GM19324 (cell line): Measurements from ENCODE around the gene MACROD2.

Experiments used
- ATAC-seq: cut with Tn5 transposase; IDR thresholded peaks from one replicate; pipeline ENCODE4 v1.9.1; 2021; ENCODE audit warnings: mild to moderate bottlenecking, moderate library complexity; ENCODE audit not compliant: unreplicated experiment, low FRiP score

The MACROD2 gene

DNA sequence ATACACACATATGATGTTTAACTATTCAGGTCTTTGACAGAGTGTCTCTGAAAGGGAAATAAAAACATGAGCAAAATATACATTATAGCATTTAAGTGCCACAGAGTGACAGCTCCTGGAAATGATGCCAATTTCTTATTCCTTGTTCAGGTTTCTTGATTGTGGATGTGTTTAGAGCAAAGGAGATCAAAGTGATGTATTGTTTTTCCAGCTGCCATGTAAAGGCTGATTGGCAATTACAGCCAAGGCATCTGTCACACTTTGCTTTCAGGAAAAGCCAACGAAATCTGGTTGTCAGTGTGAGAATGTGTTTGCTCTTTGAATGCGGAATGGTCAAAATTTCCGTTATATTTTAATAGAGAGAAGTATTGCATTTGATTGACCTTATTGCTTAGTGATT, 689.9 kb downstream of the MACROD2 start:
- no peak for ATAC-seq

DNA sequence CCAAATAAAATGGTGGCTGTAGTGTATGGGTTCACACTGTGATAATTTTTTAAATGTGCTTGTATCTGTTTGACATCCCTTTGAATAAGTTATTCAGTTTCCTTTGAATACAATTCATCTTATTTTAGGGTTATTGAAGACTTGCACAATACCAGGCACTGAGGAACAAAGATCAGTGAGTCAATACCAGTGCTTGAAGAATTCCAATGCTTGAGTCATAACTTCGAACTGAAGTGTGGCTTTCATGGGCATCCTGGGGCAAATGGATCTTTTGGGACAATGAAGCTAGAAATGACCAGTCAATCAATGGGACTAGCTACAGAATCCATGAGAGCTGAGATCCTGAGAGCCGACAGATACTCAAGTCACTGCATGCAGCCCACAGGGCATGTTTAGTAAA, 692.0 kb downstream of the MACROD2 start:
- ATAC-seq = no peak

DNA sequence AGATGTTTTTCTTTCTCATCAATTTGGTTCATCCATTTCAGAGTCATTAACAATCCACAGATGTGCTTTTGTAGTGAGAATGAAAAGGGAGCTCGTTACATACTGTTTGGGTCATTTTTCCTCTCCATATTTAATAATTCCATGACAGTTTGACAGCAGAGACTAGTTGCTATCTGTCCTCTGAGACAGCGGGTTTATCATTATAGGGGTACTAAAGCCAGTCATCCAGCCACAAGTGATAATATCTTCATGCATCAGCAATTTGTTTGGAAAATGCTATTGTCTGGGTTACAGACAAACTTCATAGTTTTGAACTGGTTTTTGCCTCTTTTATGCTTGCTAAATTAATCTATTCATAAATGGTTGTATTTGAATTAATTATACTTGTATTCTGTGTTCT, 692.7 kb downstream of the MACROD2 start:
- ATAC-seq = no peak

DNA sequence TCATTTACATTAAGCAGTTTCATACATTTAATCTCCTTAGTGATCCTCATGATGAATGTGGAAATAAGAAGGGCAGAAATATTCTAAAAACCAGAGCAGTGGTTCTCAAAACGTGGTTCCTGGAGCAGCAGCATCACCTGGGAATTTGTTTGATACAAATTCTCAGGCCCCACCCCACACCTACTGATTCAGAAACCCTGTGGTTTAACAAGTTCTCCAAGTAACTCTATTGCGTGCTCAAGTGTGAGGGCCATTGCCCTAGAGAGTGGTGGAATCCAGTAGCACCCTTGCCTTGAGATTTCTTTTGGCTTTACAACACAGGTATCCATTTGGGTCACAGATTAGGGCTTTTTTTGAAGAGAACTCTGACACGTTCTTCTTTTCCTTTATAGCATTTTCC, 696.7 kb downstream of the MACROD2 start:
- peak; percentile 49 for ATAC-seq

DNA sequence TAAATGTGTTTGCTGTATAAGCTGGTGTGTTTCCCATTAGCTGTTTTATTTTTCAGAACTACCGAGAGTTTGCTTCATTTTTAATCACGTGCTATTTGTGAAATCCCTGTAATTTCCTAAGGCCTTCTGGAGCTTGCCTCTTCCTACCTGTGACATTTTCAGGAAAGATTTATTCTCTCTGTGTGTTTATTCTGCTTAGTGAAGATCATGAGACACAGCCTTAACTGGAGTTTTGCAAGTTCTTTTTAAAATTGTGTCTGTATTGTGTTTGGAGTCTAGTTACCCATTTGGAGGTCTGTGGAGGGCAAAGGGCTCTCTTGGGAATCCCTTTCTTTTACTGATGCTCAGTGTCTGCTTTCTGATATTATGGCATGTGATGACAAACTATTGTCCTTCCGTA, 701.2 kb downstream of the MACROD2 start:
- no peak for ATAC-seq

DNA sequence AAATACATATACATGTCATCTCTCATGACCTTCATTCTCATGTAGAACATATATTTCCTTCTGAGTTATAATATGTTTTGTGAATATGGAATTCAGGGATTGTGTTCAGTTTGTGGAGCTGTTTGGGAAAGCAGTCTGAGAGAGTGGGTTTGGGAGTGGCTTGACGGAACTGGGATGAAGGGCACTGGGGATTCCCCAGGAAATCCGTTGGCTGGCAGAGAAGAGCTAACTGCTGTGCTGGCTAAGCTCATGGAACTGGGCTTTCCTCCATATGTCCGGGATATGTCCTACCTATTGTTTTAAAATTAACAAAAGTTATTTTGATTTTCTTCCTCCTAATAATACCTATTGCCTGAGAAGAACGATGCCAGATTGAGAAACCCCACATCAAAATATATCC, 701.6 kb downstream of the MACROD2 start:
- no peak for ATAC-seq

DNA sequence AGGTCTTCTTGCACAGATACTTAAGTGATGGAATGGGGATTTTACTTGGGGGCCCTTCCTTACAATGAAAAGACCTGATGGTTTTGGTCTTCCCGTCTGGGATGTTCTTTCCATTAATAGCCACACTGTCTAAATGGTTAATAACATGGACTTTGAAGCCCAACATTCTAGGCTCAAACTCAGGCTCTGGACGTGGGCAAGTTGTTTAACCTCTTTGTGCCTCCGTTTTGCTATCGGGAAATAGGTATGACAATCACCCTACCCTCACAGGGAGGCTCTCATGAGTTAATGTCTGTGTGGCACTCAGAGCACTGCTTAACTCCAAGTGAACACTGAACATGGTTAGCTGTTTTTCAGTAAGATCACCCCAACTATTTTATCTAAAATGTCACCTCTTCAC, 702.8 kb downstream of the MACROD2 start:
- no peak for ATAC-seq

DNA sequence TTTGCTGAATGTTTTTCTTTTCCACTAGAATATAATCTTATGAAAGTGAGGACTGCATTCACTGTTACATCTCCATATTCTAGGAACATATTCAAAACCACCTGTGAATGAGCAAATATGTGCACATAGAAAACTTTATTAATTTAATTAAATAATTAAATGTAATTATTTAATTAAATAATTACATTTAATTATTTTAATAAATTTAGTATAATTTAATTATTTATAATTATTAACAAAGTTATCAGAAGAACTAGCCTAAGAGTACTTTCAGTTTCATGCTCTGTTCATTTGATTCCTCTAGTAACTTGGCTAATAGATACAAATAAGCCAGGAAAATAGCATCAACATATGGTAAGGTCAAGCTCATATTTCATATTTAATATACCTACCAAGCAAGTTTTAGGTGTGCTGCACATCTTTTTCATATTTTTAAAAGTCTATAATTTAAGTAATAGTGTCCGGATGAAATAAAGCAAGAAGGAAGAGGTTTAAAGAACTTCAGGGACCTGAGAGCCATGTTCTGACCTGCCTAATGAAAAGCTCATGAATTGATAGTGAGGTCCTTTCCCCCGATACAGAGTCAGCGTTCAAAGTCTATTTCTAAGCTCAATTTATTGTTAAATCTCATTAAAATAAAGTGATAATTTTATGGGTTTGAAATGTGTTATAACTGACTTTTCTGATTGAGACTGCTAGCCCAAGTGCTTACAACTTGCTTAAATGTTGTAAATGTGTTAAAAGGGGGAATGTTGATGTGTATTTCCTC, 703.5 kb downstream of the MACROD2 start:
- no peak for ATAC-seq

DNA sequence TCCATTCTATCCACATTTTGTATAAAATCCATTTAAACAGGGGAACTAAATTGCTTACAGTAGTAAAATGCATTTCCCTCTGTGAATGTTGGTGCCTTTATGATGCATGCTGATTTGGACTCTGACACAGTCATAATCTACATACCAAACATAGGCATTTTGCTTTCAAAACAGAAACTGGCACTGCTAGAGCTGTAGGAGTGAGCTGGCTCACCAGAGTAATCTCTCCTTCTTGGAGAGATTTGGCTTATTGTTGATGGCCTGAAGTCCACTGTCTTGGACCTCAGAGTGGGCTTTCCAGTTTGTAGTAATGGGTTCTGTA, 705.3 kb downstream of the MACROD2 start:
- ATAC-seq = peak; percentile 69

DNA sequence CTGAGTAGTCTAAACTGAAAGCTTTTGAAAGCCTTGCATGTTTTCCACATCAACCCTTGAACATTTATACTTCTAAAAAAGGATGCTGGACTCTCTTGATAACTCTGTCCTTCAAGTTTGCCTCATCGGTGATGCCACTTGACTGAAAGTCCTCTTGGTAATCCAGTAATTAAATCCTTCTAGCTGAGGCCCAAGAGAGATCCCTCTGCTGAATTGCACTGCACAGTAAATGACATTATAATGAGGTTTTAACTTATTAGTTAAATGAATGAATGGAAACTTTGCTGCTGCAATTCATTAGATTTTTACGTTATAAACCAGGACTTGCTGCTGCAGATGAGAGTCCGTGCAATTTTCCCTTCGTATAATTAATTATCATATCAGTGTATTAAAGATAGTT, 706.0 kb downstream of the MACROD2 start:
- no peak for ATAC-seq

DNA sequence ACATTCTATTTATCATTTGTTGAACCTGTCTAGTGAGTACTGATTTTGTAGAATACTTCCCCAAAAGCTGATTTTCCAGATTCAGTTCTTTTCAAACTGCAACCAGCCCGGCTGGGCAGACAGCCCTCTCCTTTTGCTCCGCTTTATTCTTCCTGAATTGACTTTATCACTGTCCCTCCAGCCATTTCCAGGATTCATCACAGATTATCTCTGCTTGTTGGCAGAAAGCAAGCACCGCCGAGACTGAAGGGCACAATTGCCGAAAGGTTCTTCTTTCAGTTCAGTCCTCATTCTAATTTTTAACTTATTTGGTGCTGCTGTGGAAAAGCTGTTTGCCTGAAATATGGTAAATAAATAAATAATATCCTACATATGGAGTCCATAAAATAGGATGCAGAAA, 711.2 kb downstream of the MACROD2 start:
- no peak for ATAC-seq

DNA sequence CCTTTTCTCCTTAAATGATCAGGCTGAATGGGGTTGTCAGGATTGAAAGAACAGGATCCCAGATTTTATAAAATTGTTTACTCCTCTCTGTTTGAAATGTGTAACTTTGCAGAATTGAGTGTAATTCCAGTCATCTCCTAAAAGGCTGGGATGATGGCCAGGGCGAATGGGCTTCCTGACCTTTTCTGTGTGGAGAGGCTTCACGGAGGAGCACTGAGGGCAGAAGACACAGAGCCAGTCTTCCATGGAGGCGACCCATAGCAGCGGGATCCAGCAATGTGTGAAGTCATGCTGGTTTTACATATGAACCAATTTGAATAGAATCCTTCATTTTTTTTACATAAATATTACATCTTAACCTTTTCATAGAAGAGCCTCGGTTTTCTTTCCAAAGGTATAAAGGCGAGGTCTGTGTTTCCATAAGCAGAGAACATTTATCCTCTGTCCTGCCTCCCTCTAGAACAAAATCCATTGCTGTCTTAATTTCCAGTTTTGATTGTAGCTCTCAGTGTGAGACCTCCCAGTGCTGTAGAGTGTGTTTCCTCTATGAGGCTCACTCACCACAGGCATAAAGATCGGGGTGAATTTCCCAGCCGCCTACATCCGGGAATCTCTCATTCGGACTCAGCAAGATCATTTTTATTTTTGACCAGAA, 711.8 kb downstream of the MACROD2 start:
- no peak for ATAC-seq

DNA sequence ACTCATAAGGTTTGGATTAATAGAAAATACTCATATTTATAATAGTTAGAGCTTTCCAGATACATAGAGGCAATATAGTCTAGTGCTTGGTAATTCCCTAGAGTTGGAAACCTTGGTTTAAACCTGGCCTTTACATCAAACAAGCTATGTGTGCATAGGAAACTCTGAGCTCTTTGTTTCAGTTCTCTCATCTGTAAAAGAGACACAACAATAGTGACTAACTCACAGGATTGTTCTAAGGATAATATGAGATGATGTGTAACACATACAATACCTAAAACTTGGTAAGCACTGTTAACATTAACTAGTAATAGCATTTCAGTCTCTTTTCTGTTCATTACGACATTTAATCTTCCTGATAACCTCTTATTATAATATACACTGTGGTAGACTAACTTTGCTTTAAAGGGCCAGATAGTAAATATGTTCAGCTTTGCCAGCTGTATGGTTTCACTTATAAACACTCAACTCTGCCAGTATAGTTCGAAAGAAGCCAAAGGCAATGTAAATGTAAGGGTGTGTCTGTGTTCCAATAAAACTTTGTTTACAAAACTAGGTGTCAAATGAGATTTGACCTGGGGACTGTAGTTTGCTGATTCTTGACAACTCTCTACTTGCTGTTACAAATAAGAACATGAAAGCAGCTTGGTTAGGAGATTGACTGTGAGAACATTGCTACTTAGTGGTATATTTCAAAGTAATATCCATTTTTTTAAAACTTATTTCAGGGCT, 712.7 kb downstream of the MACROD2 start:
- ATAC-seq = no peak

DNA sequence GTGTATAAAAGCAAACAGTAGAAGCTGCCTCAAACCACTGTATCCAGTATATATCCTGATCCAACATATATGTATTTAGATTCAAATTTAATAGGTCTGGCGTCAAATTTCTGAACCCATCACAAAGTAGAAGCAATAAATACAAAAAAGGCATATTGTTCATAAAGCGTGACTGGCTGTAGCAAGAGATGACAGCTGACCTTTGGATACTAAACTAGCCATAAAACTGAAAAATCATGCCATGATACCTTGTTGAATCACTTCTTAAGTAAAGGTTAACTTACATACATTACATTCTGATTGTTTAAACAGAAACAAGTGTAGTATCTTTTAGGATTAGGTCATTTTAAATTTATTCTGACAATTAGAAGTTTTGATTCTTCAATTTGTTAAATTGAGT, 714.1 kb downstream of the MACROD2 start:
- no peak for ATAC-seq

DNA sequence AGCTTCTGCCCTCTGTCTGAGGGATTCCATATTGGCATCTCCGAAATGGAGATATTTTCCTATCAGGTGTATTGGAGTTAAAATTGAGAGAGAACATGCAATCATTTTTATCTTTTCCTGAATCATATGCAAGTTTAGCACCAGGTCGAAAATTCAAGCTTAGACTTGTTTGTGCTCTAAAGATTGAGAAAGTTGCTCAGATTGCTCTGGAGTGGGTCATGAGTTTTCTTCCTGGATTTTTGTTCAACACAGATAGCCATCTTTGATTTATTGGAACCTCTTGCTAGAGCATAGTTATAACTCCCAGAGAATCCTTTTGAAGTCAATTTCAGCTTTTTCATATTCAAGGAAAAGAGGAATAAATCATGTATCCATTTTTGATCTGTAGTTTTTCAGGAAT, 715.6 kb downstream of the MACROD2 start:
- ATAC-seq = no peak

DNA sequence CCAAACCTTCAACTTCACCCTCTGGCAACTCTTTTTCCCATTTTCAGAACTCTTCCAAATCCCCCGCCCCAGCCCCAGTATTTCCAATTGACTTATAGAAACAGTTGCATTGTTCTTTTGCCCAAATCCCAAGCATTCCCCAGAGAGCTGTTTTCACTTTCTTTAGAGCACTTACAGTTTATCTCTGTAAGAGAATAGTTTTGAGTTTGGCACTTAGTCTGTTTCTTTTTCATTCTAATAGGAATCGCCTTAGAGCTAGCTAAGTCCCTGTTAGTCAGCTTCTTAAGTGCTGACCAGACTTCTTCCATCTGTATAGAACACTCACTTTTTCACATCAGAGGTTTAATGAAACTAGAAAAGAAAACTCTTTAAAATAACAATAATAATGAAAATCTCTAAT, 716.3 kb downstream of the MACROD2 start:
- ATAC-seq = no peak

DNA sequence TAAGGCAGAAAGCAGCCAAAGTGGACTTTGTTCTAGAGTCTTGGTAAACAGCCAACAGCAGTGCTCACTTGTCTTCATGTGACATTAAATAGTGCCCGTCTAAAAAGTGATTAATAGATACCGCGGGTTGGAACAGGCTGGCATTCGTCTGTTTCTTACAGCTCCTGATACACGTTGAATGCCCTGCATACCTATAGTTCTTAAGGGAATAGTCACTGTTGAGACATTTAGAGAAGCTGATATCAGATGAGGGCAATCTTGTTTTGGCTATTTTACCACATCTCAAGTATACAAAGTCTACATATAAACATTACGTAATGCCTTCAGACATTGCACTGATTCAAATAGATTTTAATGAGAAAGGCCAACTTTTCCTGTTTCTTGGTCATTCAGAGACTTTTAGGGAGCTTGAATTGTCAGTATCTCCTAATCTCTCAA, 717.0 kb downstream of the MACROD2 start:
- no peak for ATAC-seq

DNA sequence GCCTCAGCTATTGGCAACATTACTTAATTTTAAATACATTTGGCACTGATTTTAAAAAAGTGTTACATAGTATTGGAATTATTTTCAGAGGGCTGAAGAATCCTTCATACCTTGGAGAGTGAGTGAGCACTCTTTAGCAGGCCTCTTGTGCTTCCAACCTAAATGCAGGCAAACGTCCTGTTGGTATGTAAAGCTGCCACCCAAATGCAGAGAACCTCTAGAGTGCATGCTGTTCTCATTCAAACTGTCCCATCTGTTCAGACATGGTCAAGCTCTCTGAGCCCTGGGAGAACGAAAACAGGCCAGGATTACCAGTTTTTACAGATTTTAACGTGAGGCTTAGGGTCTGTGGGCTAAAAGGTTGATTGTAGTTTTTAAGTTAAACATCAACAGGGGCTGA, 720.1 kb downstream of the MACROD2 start:
- ATAC-seq = no peak

DNA sequence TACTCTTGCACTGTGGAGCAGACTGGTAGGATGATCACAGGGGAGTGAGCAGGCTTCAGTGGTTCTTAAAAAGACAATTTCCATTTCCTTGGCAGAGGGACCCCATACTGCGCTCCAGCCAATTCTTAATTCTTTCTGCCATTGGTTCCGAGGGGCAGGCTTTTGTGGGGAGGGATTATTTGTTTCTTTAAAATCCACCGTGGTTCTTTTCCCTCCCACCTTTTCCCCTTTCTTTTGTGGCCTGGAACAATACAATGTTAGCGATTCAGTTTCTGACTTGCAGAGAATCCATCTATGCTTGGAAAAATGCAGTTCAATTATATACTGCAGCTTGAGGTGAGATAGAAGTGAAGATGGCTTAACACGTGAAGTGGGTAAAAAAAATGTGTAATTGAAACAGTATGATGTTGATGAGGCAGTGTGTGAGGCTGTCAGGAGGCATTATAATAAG, 721.1 kb downstream of the MACROD2 start:
- no peak for ATAC-seq

DNA sequence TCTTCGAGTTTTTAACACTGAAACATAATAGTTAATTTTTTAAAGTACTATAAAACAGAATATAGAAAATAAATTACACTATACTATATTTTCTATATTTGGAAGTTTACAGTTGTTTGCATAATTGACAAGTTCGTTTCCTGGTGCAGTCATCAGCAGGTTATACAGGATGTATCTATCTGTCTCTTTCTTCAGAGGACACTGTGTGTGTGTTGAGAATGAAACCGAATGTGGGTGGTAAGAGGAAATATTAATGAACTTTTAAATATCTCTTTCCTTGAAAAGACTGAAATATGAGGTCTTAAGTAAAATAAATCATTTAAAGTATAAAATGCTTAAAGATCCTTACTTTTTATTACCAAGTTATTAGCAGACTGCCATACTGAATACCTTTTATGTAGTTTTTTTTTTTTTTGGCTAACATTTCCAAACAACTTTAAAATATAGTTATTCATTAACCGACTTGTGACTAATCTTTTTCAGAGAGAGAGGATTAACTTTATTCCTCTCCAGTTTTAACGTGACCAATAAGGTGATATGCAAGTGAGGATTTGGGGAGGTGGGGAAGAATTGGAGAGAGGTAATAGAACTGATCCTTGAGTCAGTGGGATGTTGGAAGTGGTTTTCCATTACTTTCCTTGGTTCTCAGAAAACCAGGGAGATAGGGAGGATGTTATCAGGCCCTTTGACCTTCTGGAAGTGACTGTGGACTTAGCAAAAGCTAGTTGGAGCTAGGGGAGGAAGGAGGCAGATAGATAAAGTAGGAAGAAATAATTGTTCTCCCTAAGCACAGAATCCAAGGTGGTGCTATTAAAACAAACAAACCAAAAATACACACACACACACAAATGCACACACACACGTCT, 722.1 kb downstream of the MACROD2 start:
- ATAC-seq = peak; percentile 68

DNA sequence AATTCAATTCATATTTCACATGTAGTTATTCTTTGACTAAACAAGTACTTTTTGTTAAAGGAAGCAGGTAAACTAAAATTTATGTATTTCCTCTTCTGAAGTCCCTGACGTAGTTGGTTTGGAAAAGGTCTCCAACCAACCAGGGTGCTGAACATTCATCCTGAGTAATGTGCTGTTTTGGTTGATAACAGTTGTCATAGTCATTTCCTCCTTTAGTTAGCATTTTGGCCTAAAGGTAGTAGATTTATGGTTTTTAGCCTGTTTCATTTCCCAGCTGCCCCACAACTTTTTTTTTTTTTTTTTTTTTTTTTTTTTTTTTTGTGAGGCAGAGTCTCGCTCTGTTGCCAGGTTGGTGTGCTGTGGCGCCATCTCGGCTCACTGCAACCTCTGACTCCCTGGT, 724.9 kb downstream of the MACROD2 start:
- ATAC-seq = no peak
